ENCODE measurements around the gene PCDHB12.

DNA sequence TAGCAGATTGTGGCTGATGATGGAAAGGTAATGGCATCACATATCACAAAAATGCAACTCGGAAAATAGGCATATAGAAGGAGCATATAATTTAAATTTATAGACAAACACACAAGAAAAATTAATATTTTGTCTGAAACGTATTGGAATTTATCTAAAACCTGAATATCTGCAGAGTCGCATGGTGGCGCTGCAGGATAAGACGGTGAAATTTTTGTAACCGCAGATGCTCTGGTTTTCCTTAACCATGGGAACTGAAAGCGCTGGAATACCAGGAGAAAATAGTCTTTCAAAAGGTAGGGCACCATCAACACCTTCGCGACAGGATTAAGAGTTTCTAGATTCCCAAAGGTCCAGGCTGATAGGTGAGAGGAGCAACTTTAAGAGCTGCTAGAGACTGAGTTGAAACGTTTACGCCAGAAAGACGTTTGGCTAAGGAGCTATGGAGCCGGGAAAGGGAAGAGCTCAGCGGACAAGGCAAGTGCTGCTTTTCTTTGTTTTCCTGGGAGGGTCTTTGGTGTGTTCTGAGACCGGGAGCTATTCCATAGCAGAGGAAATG, 25.7 kb downstream of the PCDHB12 start:
- TF ChIP-seq, protein P1, sequence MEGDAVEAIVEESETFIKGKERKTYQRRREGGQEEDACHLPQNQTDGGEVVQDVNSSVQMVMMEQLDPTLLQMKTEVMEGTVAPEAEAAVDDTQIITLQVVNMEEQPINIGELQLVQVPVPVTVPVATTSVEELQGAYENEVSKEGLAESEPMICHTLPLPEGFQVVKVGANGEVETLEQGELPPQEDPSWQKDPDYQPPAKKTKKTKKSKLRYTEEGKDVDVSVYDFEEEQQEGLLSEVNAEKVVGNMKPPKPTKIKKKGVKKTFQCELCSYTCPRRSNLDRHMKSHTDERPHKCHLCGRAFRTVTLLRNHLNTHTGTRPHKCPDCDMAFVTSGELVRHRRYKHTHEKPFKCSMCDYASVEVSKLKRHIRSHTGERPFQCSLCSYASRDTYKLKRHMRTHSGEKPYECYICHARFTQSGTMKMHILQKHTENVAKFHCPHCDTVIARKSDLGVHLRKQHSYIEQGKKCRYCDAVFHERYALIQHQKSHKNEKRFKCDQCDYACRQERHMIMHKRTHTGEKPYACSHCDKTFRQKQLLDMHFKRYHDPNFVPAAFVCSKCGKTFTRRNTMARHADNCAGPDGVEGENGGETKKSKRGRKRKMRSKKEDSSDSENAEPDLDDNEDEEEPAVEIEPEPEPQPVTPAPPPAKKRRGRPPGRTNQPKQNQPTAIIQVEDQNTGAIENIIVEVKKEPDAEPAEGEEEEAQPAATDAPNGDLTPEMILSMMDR (IDR thresholded peaks at IDR 0.05), result peak; percentile 10; the same call in 1 of the 2 replicates
- TF ChIP-seq, protein P2, sequence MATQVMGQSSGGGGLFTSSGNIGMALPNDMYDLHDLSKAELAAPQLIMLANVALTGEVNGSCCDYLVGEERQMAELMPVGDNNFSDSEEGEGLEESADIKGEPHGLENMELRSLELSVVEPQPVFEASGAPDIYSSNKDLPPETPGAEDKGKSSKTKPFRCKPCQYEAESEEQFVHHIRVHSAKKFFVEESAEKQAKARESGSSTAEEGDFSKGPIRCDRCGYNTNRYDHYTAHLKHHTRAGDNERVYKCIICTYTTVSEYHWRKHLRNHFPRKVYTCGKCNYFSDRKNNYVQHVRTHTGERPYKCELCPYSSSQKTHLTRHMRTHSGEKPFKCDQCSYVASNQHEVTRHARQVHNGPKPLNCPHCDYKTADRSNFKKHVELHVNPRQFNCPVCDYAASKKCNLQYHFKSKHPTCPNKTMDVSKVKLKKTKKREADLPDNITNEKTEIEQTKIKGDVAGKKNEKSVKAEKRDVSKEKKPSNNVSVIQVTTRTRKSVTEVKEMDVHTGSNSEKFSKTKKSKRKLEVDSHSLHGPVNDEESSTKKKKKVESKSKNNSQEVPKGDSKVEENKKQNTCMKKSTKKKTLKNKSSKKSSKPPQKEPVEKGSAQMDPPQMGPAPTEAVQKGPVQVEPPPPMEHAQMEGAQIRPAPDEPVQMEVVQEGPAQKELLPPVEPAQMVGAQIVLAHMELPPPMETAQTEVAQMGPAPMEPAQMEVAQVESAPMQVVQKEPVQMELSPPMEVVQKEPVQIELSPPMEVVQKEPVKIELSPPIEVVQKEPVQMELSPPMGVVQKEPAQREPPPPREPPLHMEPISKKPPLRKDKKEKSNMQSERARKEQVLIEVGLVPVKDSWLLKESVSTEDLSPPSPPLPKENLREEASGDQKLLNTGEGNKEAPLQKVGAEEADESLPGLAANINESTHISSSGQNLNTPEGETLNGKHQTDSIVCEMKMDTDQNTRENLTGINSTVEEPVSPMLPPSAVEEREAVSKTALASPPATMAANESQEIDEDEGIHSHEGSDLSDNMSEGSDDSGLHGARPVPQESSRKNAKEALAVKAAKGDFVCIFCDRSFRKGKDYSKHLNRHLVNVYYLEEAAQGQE (IDR thresholded peaks at IDR 0.05; ENCODE audit: insufficient read depth in 1 of 2, low read depth in 2 of 2, low read length in 1 of 2), result no peak
- TF ChIP-seq TCF7L2 (IDR thresholded peaks at IDR 0.05; ENCODE audit: low read depth, low read length) (no peak), POLR2AphosphoS5 (IDR thresholded peaks at IDR 0.05; ENCODE audit: low read depth, low read length) (no peak), SIN3A (IDR thresholded peaks at IDR 0.05; ENCODE audit: borderline replicate concordance, insufficient read depth, low read depth, low read length) (no peak)
